ENCODE data around the gene AMIGO2.
A peak's percentile ranks its signal among the peaks of the same experiment; 100 is the strongest.

AMIGO2 gene

DNA sequence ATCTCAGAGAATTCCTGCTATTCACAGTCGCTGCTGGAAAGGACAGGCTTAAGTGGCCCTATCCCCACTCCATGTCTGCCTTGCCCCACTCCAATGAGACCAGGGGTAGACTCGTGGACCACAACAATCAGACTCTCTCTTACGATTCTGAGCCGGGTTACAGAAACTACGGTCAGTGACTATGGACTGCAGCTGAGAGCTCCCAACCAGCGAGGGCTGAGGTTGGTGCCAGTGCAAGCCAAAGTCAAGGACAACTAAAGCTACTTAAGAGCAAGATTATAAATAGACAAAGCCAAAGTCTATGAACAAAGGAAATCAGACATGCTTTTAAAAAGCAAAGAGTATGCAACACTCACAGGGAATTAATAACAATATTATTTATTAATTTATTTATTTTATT, 18.3 kb upstream of the AMIGO2 start:
- no peak for DNase-seq (ENCODE audit: low read depth)

DNA sequence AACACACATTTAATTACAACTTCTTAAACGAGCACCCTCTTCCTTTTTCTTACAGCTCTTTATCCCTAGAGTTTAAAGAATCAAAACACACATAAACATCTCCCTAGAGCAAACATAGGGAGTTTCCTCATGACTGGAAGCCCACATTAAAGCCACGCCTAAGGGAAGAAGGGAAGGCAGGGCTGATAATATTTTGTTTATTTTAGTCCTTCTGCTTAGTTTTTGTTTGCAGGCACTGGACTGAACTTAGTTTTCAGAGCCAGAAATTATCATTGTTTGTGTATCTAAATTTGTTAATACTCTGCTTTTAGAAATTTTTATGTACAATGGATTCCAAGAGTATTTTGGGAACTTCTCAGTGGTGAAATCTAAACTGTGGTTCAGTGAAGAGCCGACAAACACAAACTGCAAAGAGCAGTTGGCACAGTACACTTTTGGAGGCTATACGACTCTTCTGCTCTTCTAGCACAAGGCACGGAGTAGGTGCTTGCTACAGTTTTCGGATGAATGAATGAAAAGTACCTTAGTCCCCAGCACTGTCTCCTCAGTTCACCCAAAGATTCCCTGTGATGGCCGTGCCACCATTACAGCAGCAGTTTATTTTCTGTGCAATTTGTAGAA, 17.6 kb upstream of the AMIGO2 start:
- peak; percentile 40 for DNase-seq (ENCODE audit: low read depth)

DNA sequence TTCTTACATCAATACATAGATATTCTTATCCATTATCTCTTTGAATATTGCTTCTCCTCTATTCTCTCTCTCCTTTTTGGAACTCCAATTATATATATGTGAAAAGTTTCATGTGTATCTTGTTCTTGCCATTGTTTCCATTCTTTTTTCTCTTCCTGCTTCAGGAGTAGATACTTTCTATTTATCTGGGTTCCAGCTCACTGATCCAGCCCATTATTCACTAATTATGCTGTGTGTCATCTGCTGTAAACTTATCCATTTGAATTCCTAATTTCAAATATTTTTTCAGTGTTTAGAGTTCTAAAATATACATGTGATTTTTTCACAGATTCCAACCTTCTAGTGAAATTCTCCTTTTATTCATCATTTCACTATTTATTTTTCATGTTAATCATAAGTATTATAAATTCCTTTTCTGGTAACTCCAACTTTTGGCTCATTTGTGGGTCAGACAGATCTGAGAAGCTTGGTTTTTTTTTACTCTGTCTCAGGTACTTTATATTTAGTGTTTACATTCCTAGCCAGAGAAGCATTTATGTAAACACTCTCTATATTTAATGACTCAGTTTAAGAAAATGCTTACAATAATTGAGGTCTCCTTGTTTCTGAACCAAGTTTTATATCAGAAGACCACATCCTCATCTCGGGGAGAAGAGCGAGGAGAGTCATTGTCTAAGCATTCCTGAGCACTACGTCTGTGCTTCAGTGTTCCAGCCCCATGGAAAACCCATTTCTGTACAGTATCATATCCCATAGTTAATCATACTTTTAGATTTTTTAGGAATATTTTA, 15.9 kb upstream of the AMIGO2 start:
- peak; percentile 91 for DNase-seq (ENCODE audit: low read depth)

DNA sequence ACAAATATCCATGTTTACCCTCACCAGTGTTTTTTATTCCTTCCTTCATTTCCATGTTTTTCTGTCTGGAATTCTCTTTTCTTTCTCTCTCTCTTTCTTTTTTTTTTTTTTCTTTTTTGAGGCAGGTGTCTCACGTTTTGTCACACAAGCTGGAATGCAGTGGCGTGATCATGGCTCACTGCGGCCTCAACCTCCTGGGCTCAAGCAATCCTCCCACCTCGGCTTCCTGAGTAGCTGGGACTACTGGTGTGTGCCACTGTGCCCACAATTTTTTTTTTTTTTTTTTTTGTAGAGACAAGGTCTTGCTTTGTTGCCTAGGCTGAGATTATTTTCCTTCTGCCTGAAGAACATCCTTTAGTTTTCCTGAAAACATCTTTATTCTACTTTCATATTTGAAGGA, 15.0 kb upstream of the AMIGO2 start:
- no peak for DNase-seq (ENCODE audit: low read depth)

DNA sequence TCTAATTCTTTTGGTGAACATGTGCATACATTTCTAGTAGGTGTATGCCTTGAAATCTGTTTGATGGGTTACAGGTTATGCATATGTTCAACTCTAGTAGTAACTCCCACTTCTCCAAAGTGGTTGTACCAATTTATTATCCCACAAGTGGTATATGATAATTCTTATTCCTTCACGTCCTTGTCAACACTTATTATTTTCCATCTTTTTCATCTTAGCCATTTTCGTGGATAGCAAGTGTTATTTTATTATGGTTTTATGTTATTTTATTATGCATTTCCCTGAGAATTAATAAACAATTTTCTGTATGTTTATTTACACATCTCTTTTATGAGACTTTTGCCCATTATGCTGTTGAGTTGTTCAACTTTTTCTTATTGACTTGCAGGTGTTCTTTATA, 11.2 kb upstream of the AMIGO2 start:
- DNase-seq (ENCODE audit: low read depth): no peak

DNA sequence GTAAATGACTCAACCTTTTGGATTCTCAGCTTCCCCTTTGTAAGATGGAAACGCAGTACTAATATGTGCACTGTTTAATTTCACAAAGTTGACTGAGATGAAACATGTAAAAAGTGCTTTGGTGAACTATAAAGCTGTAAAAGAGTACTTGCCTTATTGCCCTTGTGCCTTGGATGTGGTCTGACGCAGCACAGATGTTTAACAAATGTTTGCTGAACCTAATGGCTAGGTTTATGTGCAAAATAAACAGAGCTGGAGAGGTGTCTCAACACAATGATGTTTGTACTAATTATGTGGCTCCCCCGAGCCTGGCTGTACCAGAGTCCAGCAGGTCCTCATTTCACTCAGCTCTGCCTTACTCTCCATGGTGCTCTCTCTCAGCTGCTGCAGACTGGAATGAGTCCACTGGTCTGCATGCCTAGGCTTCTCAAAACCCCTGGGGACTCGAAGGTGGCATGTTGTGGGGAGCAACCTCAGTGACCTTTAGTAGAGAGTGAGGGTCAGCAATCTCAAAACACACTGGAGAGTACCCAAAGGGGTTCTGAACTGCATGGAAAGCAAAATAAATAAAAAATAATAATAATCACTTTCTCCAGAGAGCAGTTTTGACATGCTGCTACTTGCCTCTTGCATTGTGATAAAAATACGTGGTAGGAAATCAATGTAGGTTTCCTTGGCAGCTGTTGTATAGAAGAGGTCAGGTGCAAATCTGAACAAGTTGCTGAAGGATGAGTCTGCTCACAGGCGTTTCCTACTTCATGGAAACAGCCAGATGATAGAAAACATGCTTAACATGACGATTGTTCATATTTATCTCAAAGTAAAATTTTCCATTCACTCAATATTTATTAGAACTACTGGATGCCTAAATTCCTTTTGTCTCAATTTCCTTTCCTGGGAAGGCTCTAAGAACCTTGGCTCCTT, 8.5 kb upstream of the AMIGO2 start:
- peak; percentile 54 for DNase-seq (ENCODE audit: low read depth)

DNA sequence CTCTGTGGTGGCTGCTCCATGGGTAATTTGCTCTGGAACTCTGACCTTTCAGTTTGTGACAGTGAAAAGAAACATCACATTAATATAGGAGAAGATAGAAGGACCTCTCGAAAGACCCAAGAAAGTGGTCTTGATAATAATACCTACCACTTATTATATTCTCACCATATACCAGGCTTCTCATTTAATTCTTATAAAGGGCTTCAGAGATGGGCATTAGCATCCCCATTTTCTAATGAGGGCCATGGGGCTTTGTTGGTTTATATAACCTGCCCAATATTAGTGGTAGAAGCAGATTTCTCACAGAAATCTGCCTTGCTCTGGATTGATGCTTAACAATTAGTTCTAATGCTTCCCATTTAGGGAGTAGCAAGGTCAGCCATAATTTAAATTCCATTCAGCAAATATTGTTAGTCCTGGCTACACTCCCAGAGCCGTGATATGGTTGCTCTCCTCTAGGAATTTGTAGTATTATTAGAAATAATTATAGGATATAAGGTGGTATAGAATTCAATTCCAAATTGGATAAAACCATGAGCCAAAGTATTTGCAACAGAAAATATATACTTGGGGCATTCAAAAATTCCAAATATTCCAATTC, 7.4 kb upstream of the AMIGO2 start:
- peak; percentile 47 for DNase-seq (ENCODE audit: low read depth)

DNA sequence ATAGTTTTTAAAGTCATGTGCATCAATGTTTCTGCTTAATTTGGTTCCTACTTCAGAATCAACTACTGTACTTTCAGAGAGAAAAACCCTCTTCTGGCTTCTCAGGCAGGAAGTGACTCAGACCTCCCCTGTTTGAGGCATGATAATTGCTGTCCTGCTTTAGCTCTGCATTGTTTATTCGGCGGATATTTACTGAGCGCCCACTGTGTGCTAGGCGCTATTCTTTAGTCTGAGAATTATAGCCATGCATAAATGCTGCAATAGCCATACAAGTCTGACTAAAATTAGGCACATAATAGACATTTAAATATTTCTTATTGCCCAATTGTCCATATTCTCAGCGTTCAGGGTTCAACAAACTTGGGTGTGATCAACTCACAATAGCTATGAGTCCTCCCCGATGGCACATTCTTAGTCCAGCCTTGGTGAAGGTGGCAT, 6.1 kb upstream of the AMIGO2 start:
- peak; percentile 80 for DNase-seq (ENCODE audit: low read depth)

DNA sequence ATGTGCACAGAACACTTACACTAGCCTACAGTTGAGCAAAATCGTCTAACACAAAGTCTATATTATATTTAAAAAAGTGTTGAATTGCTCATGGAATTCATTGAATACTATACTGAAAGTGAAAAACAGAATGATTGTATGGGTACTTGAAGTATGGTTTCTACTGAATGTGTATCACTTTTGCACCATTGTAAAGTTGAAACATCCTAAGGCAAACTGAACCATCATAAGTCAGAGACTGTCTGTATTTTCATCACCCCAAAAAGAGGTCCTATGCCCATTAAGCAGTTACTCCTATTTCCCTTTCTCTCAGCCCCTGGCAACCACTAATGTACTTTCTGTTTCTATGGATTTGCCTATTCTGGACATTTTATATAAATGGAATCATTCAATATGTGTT, 4.4 kb upstream of the AMIGO2 start:
- no peak for DNase-seq (ENCODE audit: low read depth)

DNA sequence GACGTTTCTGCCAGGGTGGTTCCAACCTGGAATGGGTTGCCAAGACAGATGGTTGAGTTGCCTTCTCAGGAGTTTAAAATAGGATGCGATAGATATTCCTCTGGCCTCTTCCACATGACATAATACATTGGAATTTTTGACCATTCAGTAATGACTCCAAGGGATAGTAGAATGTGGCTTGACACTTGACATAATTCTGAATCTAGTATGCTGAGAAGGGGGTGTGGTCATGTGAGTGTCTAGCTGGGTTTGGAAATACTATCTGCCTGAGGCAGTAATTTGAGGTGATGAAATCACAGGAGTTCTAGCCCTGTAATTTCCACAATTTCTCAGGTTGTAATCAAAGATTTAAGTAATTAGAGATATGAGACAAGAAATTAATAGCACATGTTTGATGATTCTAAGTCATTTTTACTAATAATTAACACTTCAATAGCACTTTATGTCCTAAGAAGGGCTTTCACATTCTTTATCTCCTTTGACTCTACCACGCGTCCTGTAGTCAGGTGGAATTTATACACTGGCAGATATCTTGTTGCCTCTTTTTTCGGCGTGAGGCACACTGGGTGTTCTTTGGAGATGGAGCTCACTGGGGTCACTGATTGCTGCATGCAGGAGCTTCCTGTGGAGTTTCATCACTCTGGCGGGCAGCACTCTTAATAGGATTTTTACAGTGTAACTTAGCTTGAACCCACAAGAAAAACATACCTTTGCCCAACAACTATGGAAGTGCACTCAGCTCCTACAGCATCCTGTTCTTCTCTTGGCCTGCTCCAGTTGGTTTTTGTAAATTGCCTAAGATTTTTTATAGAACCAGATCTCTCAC, 3.2 kb upstream of the AMIGO2 start:
- DNase-seq (ENCODE audit: low read depth): peak; percentile 92

DNA sequence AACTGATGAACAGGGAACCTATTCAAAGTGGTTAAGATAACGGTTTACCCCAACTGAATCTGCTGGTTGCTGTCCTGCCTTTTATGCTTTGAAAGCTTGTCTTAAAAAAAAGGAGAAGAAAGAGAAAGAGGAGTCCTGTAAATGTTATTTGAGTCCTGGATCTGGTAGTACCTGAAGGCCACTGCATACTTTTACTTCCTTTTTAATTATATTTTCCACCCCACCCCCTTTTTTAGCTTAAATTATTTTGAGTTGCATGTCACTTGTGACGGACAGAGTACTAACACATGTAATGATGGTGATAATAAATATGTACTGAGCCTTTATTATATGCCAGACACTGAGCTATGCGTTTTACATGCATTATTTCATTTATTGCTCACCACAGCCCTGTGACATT, 2.5 kb upstream of the AMIGO2 start:
- no peak for DNase-seq (ENCODE audit: low read depth)

DNA sequence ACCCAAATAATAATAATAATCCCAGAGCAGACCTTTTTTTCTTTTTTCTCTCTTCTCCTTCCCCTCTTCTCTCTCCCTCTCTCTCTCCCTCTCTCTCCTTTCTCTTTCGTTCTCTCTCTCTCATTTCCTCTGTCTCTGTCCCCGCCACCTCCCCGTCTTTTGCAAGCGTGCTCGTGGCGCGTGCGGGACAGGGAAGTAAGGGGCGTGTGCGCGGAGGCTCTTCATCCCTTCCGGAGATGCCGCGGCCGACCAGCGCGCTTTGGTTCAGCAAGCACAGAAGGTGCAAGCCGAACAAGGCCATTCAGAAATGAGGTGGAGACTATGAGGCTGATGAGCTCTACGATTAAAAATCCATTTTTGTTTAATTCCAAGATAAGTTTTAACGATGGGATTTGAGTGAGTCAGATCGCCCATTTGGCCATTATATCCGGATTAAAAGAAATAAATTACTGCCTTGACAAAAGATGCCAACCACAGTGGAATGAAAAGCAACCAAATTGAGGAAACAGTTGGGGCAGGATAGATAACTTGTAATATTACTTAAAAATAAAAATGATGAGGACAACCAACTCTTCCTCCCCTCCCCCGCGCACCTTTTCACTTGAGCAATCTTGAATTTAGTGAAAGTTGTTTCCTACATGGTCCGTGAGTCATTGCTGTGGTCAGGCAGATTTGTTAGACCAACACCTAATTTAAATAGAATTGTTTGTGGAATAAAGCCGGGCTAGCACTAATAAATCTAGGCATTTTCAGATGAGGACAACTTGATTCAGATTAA, 1.2 kb upstream of the AMIGO2 start:
- peak; percentile 92 for DNase-seq (ENCODE audit: low read depth)

DNA sequence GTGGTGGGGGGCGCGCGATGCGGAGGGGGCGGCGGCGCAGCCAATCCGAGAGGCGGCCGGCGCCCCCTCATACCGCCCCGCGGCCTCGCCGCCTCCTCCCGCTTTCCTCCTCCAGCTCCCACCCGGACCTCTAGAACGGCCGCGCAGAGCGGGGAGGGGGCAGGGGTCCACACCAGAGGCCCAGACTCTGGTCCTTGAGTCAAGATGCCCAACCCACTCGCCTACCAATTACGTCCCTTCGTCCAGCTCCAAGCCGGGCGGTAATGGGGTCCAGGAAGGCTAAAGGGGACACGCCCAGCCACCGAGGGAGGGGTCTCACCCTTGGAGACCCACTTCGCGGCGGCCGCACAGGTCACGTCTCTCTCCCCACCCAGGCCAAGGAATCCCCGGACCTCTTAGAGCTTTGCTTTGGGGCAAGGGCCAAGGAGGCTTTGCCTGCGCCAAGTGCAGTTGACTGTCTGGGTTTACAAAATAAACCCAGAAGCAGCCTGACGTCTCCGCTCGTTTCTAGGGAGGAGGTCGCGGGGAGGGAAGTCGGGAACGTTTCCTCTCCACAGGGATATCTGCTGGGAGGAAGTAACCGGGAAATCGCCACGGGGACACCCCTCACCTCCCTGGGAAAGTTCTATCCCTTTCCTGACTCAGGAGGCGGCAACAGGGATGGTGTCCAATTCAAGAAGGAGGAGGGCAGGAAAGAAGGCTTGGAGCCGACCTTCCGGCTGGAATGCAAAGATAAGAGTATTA, 394 bp upstream of the AMIGO2 start:
- DNase-seq (ENCODE audit: low read depth): peak; percentile 67

DNA sequence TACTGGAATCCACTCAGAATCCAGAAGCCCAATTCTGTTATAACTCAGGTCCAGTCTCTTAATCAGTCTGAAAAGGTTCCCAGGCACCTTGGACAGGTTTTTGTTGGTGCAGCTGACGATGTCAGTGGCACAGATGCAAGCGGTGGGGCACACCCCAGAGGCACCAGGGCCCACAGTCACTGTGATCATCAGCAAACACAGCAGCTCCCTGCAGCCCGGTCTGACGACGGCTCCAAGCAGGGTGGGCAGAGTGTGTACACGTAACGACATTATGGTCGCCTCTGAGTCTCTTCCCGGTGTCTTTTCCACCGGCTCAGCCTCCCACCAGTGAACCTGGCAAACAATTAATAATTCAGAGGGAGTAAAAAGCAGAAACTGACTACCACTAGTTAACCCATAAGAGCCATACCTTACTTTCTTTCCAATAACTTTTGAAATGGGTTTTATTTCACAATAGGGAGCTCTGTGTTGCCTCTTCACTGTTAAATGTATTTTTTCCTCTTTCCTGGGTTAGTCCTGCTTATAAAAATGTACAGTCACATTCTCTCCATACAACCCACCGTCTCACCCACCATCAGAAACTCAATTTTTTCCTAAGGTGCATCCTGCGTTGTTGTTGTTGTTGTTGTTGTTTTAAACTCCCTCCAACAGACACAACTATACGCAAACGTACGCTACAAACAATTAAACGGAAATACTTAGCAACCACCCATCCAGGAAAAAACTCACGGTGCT, 859 bp downstream of the AMIGO2 start:
- no peak for DNase-seq (ENCODE audit: low read depth)

DNA sequence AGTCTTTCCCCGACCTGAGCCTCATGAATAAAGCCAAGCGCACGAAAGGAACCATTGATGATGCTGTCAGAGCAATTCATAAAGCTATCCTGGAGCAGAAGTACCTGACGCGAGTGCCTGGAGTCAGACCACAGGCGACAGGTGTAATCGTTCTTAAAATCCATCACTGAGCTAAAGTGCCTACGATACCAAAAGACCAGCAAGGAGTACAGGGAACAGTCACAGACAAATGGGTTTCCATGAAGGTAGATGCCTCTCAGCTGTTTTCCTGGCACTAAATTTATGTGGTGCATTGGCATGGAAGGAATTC, 1.7 kb downstream of the AMIGO2 start:
- DNase-seq (ENCODE audit: low read depth): no peak

DNA sequence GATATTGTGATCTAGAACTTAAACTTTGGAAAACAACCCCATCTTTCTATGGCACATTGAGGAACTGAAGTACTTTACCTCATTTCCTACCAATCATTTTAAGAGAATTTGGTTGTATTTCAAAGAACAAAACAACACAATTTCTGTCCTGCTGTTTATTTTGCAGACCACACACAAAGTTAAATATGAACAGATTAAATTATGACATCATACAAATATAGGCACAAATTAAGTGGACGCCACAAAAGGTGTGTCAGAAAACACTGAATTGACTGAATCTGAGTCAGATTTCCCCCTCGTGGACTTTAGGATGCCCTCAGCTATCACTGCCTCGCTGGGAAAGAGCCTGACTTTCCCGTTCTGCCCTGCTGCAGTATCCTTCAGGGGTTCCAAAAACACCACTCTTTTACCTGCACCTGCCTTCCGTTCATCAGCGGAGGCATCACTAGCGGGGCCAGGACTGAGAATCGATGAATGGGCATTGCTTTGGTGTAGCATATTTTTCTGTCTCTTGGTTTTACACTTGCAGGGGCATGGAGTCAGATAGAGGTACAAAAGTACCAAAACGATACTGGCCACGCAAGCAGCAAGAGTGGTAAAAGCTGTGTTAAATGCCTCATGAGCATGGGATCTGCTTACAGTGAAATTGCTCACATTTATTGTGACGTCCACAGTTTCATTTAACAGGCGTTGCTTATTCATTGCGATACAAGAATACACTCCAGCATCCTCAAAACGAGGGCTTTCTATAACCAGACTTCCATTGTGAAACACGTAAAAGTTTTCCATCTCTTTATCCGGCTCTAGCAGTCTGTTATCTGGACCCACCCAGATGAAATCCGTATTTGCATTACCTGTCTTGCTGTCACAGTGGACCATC, 2.3 kb downstream of the AMIGO2 start:
- no peak for DNase-seq (ENCODE audit: low read depth)

DNA sequence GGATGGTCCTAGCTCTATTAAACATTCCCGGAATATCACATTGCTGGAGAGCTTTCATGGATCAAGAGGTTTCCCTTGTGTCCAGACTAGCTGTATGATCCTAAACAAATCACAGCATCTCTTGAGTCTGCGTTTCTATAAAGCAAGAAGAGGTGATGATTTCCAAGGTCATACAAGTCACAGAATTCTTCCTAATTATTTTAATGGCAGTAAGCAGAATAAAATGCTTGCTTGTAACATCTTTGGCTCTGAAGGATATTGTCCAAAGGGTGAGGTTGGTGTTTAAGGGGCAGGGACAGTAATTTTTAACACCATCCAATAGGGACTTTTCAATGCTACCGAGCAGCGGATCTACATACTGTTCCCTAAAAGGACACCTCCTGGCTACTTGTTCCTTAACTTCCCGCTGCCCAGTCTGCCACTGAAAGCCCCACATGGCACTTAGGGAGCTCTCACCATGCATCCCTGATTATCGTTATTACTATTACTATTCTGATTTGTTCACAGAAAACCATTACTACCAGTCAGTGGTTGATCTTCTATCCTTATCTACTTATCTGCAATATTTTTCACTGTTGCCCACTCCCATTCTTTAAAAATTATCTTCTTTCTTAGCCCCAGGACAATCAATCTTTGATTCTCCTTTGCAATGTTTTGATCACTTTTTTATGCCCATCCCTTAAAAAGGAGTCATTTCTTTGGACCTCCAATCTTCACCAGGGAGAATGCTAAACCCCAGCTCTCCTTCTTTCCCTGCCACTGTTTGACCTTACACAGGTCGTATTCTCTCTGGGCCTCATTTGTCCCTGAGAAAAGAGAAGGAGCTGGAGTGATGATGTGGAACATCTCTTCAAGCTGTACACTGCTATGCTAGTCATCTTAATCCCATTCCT, 4.3 kb downstream of the AMIGO2 start:
- no peak for DNase-seq (ENCODE audit: low read depth)
